Neural cell (in vitro differentiated cells): ENCODE results near the gene CHRM5.

ENCODE experiments used
- CTCF ChIP-seq: fragments of 450-650 bp; IDR thresholded peaks from 2 replicates; pipeline ENCODE4 v1.5.1; 2014; ENCODE audit warnings: antibody characterized with exemption, mild to moderate bottlenecking, moderate library complexity; ENCODE audit not compliant: poor library complexity, severe bottlenecking
- EP300 ChIP-seq: fragments of 450-650 bp; conservative IDR thresholded peaks from 2 replicates; pipeline ENCODE4 v1.6.1; 2014; ENCODE audit warnings: antibody characterized with exemption, mild to moderate bottlenecking, moderate library complexity; ENCODE audit not compliant: poor library complexity, severe bottlenecking
- EZH2 ChIP-seq: fragments of 200-600, 300-800 bp; shearing (Covaris generic), sonication (generic); IDR thresholded peaks from 2 replicates; pipeline ENCODE4 v1.6.1; 2014; ENCODE audit warnings: antibody characterized with exemption, low read length, borderline replicate concordance, mild to moderate bottlenecking; ENCODE audit not compliant: insufficient read depth, poor library complexity, severe bottlenecking
- RAD21 ChIP-seq: fragments of 450-650 bp; conservative IDR thresholded peaks from 2 replicates; pipeline ENCODE4 v1.6.1; 2014; ENCODE audit warnings: antibody characterized with exemption, mild to moderate bottlenecking, moderate library complexity
- SMC3 ChIP-seq: fragments of 450-650 bp; conservative IDR thresholded peaks from 2 replicates; pipeline ENCODE4 v1.6.1; 2014; ENCODE audit warnings: antibody characterized with exemption, mild to moderate bottlenecking, moderate library complexity; ENCODE audit not compliant: poor library complexity
- TF ChIP-seq, protein P1 (sequence below): IDR thresholded peaks from 2 replicates; pipeline ENCODE4 v1.6.1; 2012; ENCODE audit warnings: borderline replicate concordance

- TF ChIP-seq CTCF, result no peak
- no peak for TF ChIP-seq SMC3
- TF ChIP-seq, protein P1, sequence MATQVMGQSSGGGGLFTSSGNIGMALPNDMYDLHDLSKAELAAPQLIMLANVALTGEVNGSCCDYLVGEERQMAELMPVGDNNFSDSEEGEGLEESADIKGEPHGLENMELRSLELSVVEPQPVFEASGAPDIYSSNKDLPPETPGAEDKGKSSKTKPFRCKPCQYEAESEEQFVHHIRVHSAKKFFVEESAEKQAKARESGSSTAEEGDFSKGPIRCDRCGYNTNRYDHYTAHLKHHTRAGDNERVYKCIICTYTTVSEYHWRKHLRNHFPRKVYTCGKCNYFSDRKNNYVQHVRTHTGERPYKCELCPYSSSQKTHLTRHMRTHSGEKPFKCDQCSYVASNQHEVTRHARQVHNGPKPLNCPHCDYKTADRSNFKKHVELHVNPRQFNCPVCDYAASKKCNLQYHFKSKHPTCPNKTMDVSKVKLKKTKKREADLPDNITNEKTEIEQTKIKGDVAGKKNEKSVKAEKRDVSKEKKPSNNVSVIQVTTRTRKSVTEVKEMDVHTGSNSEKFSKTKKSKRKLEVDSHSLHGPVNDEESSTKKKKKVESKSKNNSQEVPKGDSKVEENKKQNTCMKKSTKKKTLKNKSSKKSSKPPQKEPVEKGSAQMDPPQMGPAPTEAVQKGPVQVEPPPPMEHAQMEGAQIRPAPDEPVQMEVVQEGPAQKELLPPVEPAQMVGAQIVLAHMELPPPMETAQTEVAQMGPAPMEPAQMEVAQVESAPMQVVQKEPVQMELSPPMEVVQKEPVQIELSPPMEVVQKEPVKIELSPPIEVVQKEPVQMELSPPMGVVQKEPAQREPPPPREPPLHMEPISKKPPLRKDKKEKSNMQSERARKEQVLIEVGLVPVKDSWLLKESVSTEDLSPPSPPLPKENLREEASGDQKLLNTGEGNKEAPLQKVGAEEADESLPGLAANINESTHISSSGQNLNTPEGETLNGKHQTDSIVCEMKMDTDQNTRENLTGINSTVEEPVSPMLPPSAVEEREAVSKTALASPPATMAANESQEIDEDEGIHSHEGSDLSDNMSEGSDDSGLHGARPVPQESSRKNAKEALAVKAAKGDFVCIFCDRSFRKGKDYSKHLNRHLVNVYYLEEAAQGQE, result no peak
- no peak for TF ChIP-seq RAD21
- no peak for TF ChIP-seq EZH2
- TF ChIP-seq EP300, result no peak
These were observed 111.6 kb downstream of the CHRM5 start for GRCh38 chr15:34079904-34080303.
